ENCODE results near the gene SLIT1.

Gene SLIT1

DNA sequence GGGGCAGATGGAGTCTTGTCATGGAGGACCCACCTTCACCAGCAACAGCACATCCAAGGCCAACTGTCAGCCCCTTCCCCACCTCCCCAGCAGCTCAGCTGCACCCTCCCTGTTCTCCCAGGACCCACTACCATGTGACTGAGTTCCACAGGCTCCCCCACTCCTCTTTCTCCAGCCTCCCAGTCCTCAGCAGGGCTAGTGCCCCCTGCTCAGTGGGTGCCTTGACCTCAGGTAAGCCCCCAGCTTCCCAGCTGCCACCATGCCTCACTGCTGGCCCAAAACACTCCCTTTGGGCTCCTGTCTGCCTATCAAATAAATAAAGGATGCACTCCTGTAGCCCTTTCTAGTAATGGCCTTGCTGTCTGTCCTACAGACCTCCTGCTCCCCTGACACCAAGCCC is 174.4 kb downstream of the SLIT1 start:
- H3K27me3 ChIP-seq = no peaks in the 10 kb centered on the region
- peaks cover 7% of the 10 kb centered on the region for H3K9me3 ChIP-seq
- H3K4me3 ChIP-seq (ENCODE audit: low read depth in 1 of 2, low read length in 1 of 2) = no peak overlapping the region
- no peaks in the 10 kb centered on the region for H3K36me3 ChIP-seq
- H3K27ac ChIP-seq = no peak overlapping the region
- H3K4me1 ChIP-seq (ENCODE audit: control insufficient read depth in 1 of 2, insufficient read depth in 1 of 2, low read depth in 1 of 2, low read length in 1 of 2) = no peaks in the 10 kb centered on the region
- TF ChIP-seq, protein P1, sequence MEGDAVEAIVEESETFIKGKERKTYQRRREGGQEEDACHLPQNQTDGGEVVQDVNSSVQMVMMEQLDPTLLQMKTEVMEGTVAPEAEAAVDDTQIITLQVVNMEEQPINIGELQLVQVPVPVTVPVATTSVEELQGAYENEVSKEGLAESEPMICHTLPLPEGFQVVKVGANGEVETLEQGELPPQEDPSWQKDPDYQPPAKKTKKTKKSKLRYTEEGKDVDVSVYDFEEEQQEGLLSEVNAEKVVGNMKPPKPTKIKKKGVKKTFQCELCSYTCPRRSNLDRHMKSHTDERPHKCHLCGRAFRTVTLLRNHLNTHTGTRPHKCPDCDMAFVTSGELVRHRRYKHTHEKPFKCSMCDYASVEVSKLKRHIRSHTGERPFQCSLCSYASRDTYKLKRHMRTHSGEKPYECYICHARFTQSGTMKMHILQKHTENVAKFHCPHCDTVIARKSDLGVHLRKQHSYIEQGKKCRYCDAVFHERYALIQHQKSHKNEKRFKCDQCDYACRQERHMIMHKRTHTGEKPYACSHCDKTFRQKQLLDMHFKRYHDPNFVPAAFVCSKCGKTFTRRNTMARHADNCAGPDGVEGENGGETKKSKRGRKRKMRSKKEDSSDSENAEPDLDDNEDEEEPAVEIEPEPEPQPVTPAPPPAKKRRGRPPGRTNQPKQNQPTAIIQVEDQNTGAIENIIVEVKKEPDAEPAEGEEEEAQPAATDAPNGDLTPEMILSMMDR (IDR thresholded peaks at IDR 0.05) = no peak

GRCh38 chr10:97010695-97011206 is 175.0 kb downstream of the SLIT1 start:
- H3K27ac ChIP-seq = no peak overlapping the region
- H3K9me3 ChIP-seq = peaks cover 7% of the 10 kb centered on the region
- H3K4me3 ChIP-seq (ENCODE audit: low read depth in 1 of 2, low read length in 1 of 2) = no peak overlapping the region
- TF ChIP-seq, protein P1 (IDR thresholded peaks at IDR 0.05) = no peak
- no peaks in the 10 kb centered on the region for H3K27me3 ChIP-seq
- H3K4me1 ChIP-seq (ENCODE audit: control insufficient read depth in 1 of 2, insufficient read depth in 1 of 2, low read depth in 1 of 2, low read length in 1 of 2) = no peaks in the 10 kb centered on the region
- no peaks in the 10 kb centered on the region for H3K36me3 ChIP-seq

DNA sequence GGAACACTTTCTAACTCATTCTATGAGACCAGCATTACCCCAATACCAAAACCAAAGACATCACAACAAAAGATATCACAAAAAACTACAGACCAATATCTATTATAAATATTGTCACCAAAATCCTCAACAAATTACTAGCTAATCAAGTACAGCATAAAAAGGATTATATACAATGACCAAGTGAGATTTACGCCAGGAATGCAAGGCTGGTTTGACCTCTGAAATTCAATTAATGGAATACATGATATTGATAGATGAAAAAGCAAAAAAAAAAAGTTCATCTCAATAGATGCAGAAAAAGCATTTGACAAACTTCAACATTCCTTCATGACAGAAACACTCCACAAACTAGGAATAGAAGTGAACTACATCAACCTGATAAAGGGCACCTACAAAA is 178.3 kb downstream of the SLIT1 start:
- Histone ChIP-seq H3K4me3 (ENCODE audit: low read depth in 1 of 2, low read length in 1 of 2) (no peak overlapping the region), H3K4me1 (ENCODE audit: control insufficient read depth in 1 of 2, insufficient read depth in 1 of 2, low read depth in 1 of 2, low read length in 1 of 2) (no peaks in the 10 kb centered on the region), H3K27ac (no peak overlapping the region), H3K27me3 (no peaks in the 10 kb centered on the region), H3K36me3 (no peaks in the 10 kb centered on the region), H3K9me3 (peaks cover 7% of the 10 kb centered on the region)
- TF ChIP-seq, protein P1 (IDR thresholded peaks at IDR 0.05) = no peak

DNA sequence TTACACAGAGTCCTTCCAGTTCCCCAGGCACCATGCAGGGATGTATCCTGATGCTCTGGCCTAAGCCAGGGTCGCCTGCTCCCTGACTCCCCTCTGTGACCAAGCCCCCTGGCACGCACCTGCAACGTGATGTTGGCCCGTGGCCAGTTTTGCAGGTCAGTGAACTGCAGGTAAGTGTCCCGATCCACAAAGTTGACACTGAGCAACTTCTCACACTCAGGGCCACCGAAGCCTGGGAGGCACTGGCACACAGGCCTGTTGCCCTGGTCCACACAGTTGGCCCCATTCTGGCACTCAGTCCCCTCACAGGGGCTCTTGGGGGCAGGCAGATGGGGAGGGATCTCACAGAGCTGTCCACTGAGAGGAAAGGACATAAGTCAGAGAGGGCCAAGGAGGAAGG is 179.4 kb downstream of the SLIT1 start:
- peaks cover 7% of the 10 kb centered on the region for H3K9me3 ChIP-seq
- no peaks in the 10 kb centered on the region for H3K27me3 ChIP-seq
- H3K4me3 ChIP-seq (ENCODE audit: low read depth in 1 of 2, low read length in 1 of 2) = no peak overlapping the region
- H3K27ac ChIP-seq = no peak overlapping the region
- no peaks in the 10 kb centered on the region for H3K36me3 ChIP-seq
- no peaks in the 10 kb centered on the region for H3K4me1 ChIP-seq (ENCODE audit: control insufficient read depth in 1 of 2, insufficient read depth in 1 of 2, low read depth in 1 of 2, low read length in 1 of 2)
- TF ChIP-seq, protein P1 (IDR thresholded peaks at IDR 0.05) = no peak

DNA sequence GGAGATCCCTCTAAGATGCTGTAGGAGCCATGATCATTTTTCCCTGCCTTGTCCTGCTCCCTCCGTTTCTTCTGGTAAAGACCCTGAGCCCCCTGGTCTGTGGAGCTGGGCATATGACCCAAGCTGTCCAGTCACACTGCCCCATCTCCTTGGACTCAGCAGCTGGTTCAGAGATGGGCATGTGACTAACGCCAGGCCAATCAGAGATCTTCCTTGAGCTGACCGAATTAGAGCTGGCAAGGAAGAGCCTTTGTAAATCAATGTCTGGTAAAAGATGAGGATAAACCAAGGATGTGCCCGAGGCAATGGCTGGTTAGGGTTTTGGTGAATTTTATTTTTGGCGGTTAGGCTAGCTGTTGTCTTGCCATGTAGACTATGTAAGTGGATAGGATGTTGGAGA is 180.4 kb downstream of the SLIT1 start:
- TF ChIP-seq, protein P1 (IDR thresholded peaks at IDR 0.05) = no peak
- peaks cover 7% of the 10 kb centered on the region for H3K9me3 ChIP-seq
- no peak overlapping the region for H3K27ac ChIP-seq
- H3K4me3 ChIP-seq (ENCODE audit: low read depth in 1 of 2, low read length in 1 of 2) = no peak overlapping the region
- no peaks in the 10 kb centered on the region for H3K27me3 ChIP-seq
- H3K36me3 ChIP-seq = no peaks in the 10 kb centered on the region
- no peaks in the 10 kb centered on the region for H3K4me1 ChIP-seq (ENCODE audit: control insufficient read depth in 1 of 2, insufficient read depth in 1 of 2, low read depth in 1 of 2, low read length in 1 of 2)

DNA sequence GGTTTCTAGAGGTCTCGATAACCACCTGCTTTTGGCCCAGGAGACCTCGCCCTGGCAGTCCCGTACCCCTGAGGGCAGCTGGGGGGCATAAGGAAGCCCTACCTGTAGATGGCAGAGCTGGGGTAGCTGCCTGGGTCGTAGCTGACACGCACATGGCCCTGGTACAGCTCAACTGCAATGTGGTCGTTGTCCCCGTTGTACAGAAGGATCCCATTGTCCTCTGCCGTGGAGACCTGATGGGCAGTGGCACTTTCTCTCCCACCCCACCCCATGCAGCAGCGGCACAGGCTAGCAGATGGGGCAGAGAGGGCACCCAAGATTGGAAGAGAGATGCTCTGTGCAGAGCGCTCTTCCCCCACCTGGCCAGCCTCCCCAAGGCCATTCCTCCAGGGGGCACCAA is 181.2 kb downstream of the SLIT1 start:
- H3K27ac ChIP-seq = no peak overlapping the region
- H3K9me3 ChIP-seq = peaks cover 7% of the 10 kb centered on the region
- H3K4me3 ChIP-seq (ENCODE audit: low read depth in 1 of 2, low read length in 1 of 2) = no peak overlapping the region
- TF ChIP-seq, protein P1 (IDR thresholded peaks at IDR 0.05) = no peak
- H3K27me3 ChIP-seq = no peaks in the 10 kb centered on the region
- H3K4me1 ChIP-seq (ENCODE audit: control insufficient read depth in 1 of 2, insufficient read depth in 1 of 2, low read depth in 1 of 2, low read length in 1 of 2) = no peaks in the 10 kb centered on the region
- no peaks in the 10 kb centered on the region for H3K36me3 ChIP-seq
